Suprapubic skin (tissue), 4 donors: ENCODE measurements around the gene SIRPB1.

Experiments
- CTCF ChIP-seq, 2 donors: fragments of 200-600 bp in 1 of 2; fragments of 450-650 bp in 1 of 2; sonication (generic) in 1 of 2; IDR thresholded peaks; one replicate each; pipeline ENCODE4 v1.5.1; 2016 to 2019; ENCODE audit warnings: antibody characterized with exemption in 2 of 2, mild to moderate bottlenecking in 1 of 2, moderate library complexity in 1 of 2
- POLR2A ChIP-seq, 2 donors: fragments of 450-650 bp; IDR thresholded peaks; one replicate each; pipeline ENCODE4 v1.6.1; 2017; ENCODE audit warnings: antibody characterized with exemption in 2 of 2, mild to moderate bottlenecking in 2 of 2, moderate library complexity in 2 of 2
- POLR2AphosphoS5 ChIP-seq, 3 donors: sonication (generic); formaldehyde crosslinking; IDR thresholded peaks; one replicate each; pipeline ENCODE4 v1.6.1; 2017; ENCODE audit warnings: antibody characterized with exemption in 3 of 3

DNA sequence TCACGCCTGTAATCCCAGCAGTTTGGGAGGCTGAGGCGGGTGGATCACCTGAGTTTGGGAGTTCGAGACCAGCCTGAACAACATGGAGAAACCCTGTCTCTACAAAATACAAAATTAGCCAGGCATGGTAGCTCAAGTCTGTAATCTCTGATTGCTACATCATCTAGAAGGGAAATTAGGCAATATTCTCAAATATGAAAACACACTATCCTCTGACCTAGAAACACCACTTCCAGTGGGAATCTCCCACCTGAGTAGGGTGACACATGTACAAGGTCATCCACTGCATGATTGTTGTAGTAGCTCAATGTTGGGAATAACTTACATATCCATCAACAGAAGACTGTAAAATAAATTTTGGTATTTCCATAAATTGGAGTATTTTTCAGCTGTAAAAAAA lies 43.2 kb downstream of the SIRPB1 start:
- TF ChIP-seq CTCF (IDR thresholded peaks at IDR 0.05) (no peak), POLR2A (IDR thresholded peaks at IDR 0.05) (no peak), POLR2AphosphoS5 (IDR thresholded peaks at IDR 0.05) (no peak)
